GM12874 (cell line): ENCODE measurements around the gene TRIM2.

Experiments used
- TF ChIP-seq, protein P1 (sequence below): IDR thresholded peaks from 2 replicates; pipeline ENCODE4 v1.5.1; 2011; ENCODE audit warnings: low read depth, mild to moderate bottlenecking, control low read depth, low read length, moderate library complexity; ENCODE audit not compliant: insufficient read depth

TRIM2 gene

DNA sequence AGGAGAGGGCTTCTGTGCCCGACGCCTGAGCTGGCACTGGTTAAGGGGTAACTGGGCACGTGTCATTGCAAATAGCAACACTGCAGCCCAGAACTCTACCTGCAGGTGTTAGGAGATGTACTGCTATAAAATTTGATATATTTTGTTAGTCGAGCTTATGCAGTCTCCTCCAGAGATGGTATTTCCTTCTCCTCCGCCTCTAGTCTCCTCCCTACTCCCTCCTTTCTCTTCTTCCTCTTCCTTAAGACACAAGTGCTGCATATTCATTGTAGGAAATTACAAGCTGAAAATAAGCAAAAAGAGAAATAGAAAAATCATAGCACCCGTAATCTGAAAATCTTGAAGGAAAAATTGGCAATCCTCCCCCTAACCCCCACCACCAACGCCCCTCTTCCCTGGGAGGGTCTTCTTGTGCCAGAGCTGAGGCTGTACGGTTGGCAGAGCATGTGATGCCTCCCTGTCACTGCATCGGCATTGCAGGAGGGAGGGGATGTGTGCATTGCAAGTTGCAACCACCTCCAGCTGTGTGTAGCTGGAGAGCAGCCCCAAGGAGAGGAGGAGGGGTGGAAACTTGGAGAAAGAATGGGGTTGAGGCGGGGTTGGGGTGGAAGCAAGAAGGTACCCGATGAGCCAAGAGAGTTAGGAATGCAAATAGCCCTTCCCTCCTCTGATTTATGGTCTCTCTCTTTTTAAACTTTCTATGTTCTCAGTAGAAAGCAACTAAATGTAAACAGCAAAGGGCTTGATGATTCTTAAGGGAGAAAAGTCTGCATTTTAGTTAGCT lies 92.0 kb downstream of the TRIM2 start:
- TF ChIP-seq, protein P1, sequence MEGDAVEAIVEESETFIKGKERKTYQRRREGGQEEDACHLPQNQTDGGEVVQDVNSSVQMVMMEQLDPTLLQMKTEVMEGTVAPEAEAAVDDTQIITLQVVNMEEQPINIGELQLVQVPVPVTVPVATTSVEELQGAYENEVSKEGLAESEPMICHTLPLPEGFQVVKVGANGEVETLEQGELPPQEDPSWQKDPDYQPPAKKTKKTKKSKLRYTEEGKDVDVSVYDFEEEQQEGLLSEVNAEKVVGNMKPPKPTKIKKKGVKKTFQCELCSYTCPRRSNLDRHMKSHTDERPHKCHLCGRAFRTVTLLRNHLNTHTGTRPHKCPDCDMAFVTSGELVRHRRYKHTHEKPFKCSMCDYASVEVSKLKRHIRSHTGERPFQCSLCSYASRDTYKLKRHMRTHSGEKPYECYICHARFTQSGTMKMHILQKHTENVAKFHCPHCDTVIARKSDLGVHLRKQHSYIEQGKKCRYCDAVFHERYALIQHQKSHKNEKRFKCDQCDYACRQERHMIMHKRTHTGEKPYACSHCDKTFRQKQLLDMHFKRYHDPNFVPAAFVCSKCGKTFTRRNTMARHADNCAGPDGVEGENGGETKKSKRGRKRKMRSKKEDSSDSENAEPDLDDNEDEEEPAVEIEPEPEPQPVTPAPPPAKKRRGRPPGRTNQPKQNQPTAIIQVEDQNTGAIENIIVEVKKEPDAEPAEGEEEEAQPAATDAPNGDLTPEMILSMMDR: no peak

DNA sequence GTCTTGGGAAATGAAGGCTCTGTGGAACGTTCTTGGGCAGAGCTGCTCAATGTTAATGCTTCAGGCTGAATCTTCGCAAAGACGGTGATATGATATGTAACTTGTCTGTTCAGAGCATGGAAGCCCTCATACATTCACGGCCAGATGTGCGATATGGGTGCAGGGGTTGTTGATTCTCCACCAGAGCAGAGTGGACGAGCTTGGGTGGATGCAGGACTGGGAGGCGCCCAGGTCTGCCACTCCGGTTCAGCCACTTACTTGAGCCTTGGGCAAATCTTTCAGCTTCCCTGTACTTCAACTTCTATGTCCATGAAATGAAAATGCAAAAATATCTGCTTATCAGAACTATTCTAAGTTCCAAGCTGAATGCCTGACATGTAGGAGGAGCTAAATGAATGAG lies 92.9 kb downstream of the TRIM2 start:
- TF ChIP-seq, protein P1: no peak

DNA sequence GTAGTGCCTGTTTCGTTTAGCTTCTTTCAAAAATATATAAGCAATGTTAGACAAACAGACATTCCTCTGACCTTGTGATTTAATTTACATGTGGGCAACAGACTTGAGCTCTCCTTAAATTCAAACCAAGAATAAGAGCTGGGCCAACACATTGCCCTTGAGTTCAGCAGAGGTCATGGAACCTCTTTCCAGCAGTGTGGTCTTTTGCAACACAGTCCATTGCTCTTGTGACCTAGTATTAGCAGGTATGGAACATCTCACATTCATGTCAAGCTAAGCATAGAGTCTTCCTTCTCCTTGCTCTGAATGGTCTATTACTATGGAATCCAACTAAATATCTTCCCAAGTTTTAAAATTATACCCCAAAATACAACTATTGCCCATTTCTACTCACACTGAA lies 106.5 kb downstream of the TRIM2 start:
- TF ChIP-seq, protein P1: no peak

DNA sequence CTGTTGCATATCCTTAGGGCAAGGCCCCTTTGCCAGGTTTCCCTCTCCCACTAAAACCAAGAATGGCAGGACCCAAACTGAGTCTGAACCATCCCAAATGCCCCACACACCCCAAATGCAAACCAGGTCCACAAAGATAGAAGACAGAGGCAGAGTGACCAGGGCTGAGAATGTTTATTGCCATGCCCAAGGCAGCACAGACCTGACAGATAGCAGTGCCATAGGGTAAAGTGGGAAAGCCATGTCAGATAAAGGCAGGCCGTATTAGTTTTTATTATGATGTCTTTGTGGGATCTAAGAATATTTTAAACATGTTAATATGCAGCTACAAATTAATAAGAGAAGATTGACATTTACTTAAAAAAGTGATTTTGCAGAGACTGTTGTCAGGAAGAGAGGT lies 110.7 kb downstream of the TRIM2 start:
- TF ChIP-seq, protein P1: no peak

DNA sequence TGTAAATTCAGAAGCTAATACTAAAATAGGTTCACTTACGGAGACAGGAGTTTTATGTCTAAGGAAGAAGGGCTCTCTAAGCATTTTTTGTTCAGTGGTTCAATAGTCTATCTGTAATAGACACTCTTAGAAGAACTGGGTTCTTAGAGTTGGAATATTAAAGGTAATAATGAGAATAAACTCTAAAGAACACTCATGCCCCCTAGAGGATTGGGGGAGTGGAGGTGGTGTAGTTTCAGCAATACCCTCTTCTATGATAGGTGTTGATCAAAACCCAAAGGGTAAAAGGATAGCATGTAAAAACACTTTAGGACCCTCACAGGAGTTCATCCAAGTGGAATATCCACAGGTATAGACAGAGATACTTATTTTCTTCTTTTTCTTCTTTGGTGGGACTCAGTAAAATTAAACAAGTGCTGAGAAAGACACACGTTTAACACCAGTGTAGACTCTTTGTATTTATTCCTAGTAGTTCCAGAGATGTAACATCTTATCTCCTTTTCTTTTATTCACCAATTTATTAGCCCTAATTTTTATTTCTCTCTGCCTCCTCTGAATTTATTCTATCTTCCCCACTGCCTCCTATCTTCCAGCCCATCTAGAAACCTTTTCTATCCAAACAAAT lies 114.6 kb downstream of the TRIM2 start:
- TF ChIP-seq, protein P1: peak; percentile 51; the same call in 1 of the 2 replicates

DNA sequence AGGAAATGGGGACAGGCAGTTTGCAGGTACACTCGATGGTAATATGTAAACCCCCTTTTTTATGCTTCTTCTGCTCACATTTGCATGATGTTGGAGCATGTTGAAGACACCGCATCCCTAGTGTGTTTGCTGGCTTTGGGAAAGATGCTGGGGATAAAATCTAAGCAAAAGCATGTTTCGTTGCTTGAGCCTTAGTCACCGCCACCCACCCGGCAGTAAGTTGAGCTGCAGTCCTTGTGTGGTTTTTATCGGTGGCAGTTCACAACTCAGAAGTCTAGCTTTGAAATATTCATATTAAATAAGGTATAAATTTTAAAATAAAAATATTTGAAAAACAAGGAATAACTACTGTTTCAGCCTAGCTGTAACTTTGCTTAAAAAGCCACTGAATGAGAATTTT lies 118.5 kb downstream of the TRIM2 start:
- TF ChIP-seq, protein P1: no peak

DNA sequence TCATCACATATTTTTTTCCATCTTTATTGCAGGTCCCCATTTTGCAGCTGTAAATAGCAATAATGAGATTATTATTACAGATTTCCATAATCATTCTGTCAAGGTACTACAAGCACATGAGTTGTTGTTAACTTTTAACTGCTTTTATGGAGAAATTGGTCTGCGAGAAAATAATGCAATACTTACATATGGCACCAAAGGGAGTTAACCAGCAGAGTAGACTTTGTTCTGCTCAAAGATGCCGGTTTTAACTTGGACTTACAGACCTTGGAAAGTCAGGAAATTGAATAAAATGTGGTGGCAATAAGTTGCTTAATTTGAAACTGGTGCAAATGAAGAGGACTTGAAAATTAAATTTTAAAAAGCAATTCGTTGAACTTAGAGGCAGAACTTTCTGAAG lies 119.8 kb downstream of the TRIM2 start:
- TF ChIP-seq, protein P1: no peak
